ENCODE measurements around the gene CALML3. TPM values are rescaled to one million over a fixed set of nuclear protein-coding genes. Genes with fewer than 3 reads are reported as not detected.
"Not testable (repeated sequence)": the region's sequence is repeated elsewhere in the genome, so short reads cannot be mapped to it uniquely, and the experiment has no call there.

CALML3 gene
- total and polyA plus RNA-seq, 2 of the 13 experiments (the other 11 are each of a cell fraction or from before 2014, with no cell fraction given): not detected

GRCh38 chr10:5475974-5476807 lies 48.6 kb upstream of the CALML3 start:
- DNase-seq (ENCODE audit: low spot score); in situ Hi-C loops (cut with HindIII; ENCODE audit: extremely low pct_ligation_motif_present, low pct_unique_long_range_greater_than_20kb); intact Hi-C loops (cut with micrococcal nuclease; ENCODE audit: unreplicated experiment); H4K20me1 ChIP-seq (ENCODE audit: insufficient read depth, low read length); H3K4me2 ChIP-seq (ENCODE audit: low read depth, low read length); ATAC-seq; BruUV-seq (replicated peaks); H3K36me3 ChIP-seq (replicated peaks in 1 of 2; ENCODE audit: control insufficient read depth in 1 of 2, insufficient read depth in 2 of 2, low read length in 2 of 2); FAIRE-seq; H3K9ac ChIP-seq (ENCODE audit: insufficient read depth, low read depth, low read length); H3K79me2 ChIP-seq (ENCODE audit: insufficient read depth, low read length); POLR2A ChIA-PET; CTCF ChIA-PET (ENCODE audit: low intra/inter-chr PET ratio, low total read pairs); H2AFZ ChIP-seq (ENCODE audit: low read length); H3K4me3 ChIP-seq (replicated peaks in 1 of 3; ENCODE audit: insufficient read depth in 1 of 3, low read depth in 2 of 3, low read length in 3 of 3); H3K27ac ChIP-seq (ENCODE audit: extremely low read length, insufficient read depth, low read length); H3K9me3 ChIP-seq (ENCODE audit: low read length): not testable (repeated sequence)
- Histone ChIP-seq H3K4me1 (ENCODE audit: insufficient read depth, low read length) (peaks cover 31% of the 10 kb centered on the region), H3K27me3 (ENCODE audit: control insufficient read depth in 1 of 2, insufficient read depth in 2 of 2, low read length in 2 of 2) (peaks cover 3 to 21% of the 10 kb centered on the region in 2 experiments; a peak in 3 of 5 replicates)
- WGBS (ENCODE audit: low lambda C conversion rate): 55% methylated on average over 12 of the region's 12 CpGs

- POLR2A ChIA-PET: no interaction called here
- ATAC-seq: no peak
- Histone ChIP-seq H3K4me1 (ENCODE audit: insufficient read depth, low read length) (peaks cover 39% of the 10 kb centered on the region), H3K4me3 (replicated peaks in 1 of 3; ENCODE audit: insufficient read depth in 1 of 3, low read depth in 2 of 3, low read length in 3 of 3) (no peak overlapping the region), H3K9me3 (ENCODE audit: low read length) (no peaks in the 10 kb centered on the region), H2AFZ (ENCODE audit: low read length) (no peak overlapping the region), H3K4me2 (ENCODE audit: low read depth, low read length) (no peak overlapping the region), H4K20me1 (ENCODE audit: insufficient read depth, low read length) (no peaks in the 10 kb centered on the region), H3K79me2 (ENCODE audit: insufficient read depth, low read length) (no peaks in the 10 kb centered on the region), H3K27me3 (ENCODE audit: control insufficient read depth in 1 of 2, insufficient read depth in 2 of 2, low read length in 2 of 2) (peaks cover 3 to 21% of the 10 kb centered on the region in 2 experiments; a peak in 3 of 5 replicates), H3K9ac (ENCODE audit: insufficient read depth, low read depth, low read length) (no peak overlapping the region), H3K27ac (ENCODE audit: extremely low read length, insufficient read depth, low read length) (no peak overlapping the region), H3K36me3 (replicated peaks in 1 of 2; ENCODE audit: control insufficient read depth in 1 of 2, insufficient read depth in 2 of 2, low read length in 2 of 2) (no peaks in the 10 kb centered on the region)
- TF ChIP-seq ZNF430 (CRISPR knock-in tag; IDR thresholded peaks at IDR 0.05) (no peak), IRF2 (CRISPR knock-in tag; IDR thresholded peaks at IDR 0.05) (no peak), REPIN1 (CRISPR knock-in tag; IDR thresholded peaks at IDR 0.05; ENCODE audit: borderline replicate concordance, low read depth) (no peak)
- TF ChIP-seq, protein P1, sequence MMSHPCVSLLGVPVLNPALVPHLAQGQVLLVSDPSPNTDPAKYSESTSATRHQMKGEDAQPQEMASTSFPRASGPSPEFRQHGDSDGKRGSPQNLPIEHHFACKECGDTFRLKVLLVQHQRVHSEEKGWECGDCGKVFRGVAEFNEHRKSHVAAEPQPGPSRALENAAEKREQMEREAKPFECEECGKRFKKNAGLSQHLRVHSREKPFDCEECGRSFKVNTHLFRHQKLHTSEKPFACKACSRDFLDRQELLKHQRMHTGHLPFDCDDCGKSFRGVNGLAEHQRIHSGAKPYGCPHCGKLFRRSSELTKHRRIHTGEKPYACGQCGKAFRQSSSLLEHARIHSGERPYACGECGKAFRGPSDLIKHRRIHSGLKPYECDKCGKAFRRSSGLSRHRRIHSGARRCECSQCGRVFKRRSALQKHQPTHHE (CRISPR knock-in tag; IDR thresholded peaks at IDR 0.05; ENCODE audit: borderline replicate concordance): no peak
- WGBS (ENCODE audit: low lambda C conversion rate): 67% methylated on average over 12 of the region's 13 CpGs
- no peak for DNase-seq (ENCODE audit: low spot score)
- in situ Hi-C loops (cut with HindIII; ENCODE audit: extremely low pct_ligation_motif_present, low pct_unique_long_range_greater_than_20kb): no loop called here
- FAIRE-seq: no peak
- intact Hi-C loops (cut with micrococcal nuclease; ENCODE audit: unreplicated experiment): no loop called here
- CTCF ChIA-PET (ENCODE audit: low intra/inter-chr PET ratio, low total read pairs): no interaction called here
- BruUV-seq (replicated peaks): no TSS peak
Observed at GRCh38 chr10:5476918-5477525, 47.7 kb upstream of the CALML3 start.

Measured in HepG2 (cell line).